GM10266 (cell line): ENCODE data around the gene SMAP1.

Experiments
- DNase-seq: peaks from one replicate; pipeline ENCODE4 v3.0.0; 2012; ENCODE audit errors: extremely low spot score
- TF ChIP-seq, protein P1 (sequence below): IDR thresholded peaks from 2 replicates; pipeline ENCODE4 v1.5.1; 2012; ENCODE audit warnings: mild to moderate bottlenecking, low read depth; ENCODE audit not compliant: control insufficient read depth, insufficient read depth; ENCODE audit errors: missing control alignments

Gene SMAP1

GRCh38 chr6:70667711-70668498 is at the start of gene SMAP1:
Gene SMAP1 (plus strand): TSS chr6:70667883. CDS start chr6:70668024, 141 bp downstream.
- TF ChIP-seq, protein P1, sequence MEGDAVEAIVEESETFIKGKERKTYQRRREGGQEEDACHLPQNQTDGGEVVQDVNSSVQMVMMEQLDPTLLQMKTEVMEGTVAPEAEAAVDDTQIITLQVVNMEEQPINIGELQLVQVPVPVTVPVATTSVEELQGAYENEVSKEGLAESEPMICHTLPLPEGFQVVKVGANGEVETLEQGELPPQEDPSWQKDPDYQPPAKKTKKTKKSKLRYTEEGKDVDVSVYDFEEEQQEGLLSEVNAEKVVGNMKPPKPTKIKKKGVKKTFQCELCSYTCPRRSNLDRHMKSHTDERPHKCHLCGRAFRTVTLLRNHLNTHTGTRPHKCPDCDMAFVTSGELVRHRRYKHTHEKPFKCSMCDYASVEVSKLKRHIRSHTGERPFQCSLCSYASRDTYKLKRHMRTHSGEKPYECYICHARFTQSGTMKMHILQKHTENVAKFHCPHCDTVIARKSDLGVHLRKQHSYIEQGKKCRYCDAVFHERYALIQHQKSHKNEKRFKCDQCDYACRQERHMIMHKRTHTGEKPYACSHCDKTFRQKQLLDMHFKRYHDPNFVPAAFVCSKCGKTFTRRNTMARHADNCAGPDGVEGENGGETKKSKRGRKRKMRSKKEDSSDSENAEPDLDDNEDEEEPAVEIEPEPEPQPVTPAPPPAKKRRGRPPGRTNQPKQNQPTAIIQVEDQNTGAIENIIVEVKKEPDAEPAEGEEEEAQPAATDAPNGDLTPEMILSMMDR: no peak
- DNase-seq: peak; percentile 95

GRCh38 chr6:70620746-70621145 is 46.9 kb upstream of the SMAP1 start:
- DNase-seq: no peak
- TF ChIP-seq, protein P1: no peak

DNA sequence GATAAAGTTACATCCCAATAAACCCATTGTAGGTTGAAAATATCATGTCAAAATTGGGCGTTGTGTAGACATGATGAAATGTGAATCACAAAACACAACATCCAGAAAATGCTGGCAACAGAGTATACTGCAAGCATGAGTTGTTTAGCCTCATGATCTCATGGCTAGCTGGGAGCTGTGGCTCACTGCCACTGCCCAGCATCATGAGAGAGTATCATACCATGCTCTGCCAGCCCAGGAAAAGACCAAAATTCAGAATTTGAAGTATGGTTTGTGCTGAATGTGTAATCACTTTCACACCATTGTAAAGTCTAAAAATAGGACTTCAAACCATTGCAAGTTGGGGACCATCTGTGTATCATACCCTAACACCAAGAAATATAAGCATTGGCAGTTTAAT is 45.2 kb upstream of the SMAP1 start:
- TF ChIP-seq, protein P1: no peak
- DNase-seq: no peak

GRCh38 chr6:70625436-70625835 is 42.2 kb upstream of the SMAP1 start:
- TF ChIP-seq, protein P1: no peak
- no peak for DNase-seq

GRCh38 chr6:70627500-70628254 is 40.0 kb upstream of the SMAP1 start:
- TF ChIP-seq, protein P1: no peak
- no peak for DNase-seq

GRCh38 chr6:70629929-70630328 is 37.8 kb upstream of the SMAP1 start:
- no peak for DNase-seq
- TF ChIP-seq, protein P1: no peak

DNA sequence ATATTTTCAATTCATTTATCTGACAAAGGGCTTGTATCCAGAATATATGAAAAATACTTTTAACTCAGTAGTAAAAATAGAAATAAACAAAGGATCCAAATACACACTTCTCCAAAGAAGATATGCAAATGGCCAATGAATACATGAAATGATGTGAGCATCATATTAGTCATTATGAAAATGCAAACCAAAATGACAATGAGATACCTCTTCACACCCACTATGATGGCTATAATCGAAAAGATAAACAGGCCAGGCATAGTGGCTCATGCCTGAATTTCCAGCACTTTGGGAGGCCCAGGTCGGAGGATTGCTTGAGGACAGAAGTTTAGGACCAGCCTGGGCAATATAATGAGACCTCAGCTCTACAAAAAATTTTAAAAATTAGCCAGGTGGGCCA is 33.8 kb upstream of the SMAP1 start:
- TF ChIP-seq, protein P1: no peak
- DNase-seq: no peak
